Measurements from ENCODE around the gene NGLY1.

NGLY1 gene

DNA sequence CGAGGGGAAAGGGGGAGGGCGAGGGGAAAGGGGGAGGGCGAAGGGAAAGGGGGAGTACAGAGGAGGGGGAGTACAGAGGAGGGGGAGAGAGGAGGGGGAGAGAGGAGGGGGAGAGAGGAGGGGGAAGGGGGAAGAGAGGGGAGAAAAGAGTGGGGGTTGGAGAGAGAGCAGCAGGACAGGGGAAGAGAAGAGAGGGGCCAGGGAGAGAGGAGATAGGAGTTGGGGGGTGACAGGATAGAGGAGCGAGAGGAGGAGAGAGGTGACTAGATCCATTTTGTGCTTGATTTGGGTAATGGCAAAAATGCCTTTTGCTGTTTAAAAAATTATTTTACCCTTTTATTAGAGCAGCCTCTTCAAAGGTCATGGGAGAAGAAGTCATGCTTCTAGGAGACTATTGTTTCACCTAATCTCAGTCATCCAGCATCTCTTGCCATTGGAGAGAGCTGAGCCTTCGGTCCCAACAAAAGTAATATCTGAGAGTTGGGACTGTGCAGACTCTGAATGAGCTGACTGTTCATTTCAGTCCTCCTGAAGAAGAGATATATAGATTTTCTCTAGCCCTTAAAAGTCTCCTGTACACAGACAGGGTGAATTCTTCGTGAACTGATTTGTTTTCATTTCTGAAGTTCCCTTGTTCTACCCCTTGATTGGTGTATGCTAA lies 103.5 kb downstream of the NGLY1 start:
- H3K27me3 ChIP-seq (ENCODE audit: insufficient read depth, insufficient read length) = no peaks in the 10 kb centered on the region
- DNase-seq (ENCODE audit: low read depth, low spot score) = no peak

DNA sequence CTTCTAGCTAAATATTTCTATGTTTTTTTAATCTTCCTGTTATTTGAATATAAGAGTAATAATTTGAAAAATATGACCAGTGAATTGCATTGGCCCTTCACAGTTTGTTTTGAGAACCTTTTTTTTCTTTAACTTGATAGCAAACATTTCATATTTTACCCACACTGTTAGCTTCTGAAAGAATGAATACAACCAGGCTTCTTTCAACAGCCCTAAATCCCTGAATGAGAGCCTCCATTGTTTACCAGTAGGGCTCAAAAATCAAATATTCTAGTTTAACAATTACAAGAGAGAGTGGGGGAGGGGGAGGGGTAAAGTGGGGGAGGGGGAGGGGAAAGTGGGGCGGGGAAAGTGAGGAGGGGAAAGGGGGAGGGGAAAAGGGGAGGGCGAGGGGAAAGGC lies 104.1 kb downstream of the NGLY1 start:
- no peak for DNase-seq (ENCODE audit: low read depth, low spot score)
- Histone ChIP-seq H3K4me1 (ENCODE audit: insufficient read depth, insufficient read length) (no peaks in the 10 kb centered on the region), H3K4me3 (ENCODE audit: insufficient read length, low read depth) (no peak overlapping the region), H3K9me3 (ENCODE audit: insufficient read depth, low read length) (no peaks in the 10 kb centered on the region; the same call in 1 of the 2 replicates), H3K36me3 (ENCODE audit: insufficient read depth, insufficient read length, low read length) (no peaks in the 10 kb centered on the region), H3K27me3 (ENCODE audit: insufficient read depth, insufficient read length) (no peaks in the 10 kb centered on the region), H3K9ac (ENCODE audit: insufficient read length, low read depth) (no peak overlapping the region)
- TF ChIP-seq YY1 (IDR thresholded peaks at IDR 0.05; ENCODE audit: insufficient read depth, insufficient read length) (no peak), ZNF274 (IDR thresholded peaks at IDR 0.05; ENCODE audit: low read depth, low read length) (no peak), SUZ12 (IDR thresholded peaks at IDR 0.05; ENCODE audit: extremely low read depth, insufficient read depth, insufficient read length) (no peak)

More for the DNA sequence above, 103.5 kb downstream of the NGLY1 start:
- TF ChIP-seq SUZ12 (IDR thresholded peaks at IDR 0.05; ENCODE audit: extremely low read depth, insufficient read depth, insufficient read length) (no peak), ZNF274 (IDR thresholded peaks at IDR 0.05; ENCODE audit: low read depth, low read length) (no peak), YY1 (IDR thresholded peaks at IDR 0.05; ENCODE audit: insufficient read depth, insufficient read length) (no peak)
- H3K4me1 ChIP-seq (ENCODE audit: insufficient read depth, insufficient read length) = no peaks in the 10 kb centered on the region
- H3K36me3 ChIP-seq (ENCODE audit: insufficient read depth, insufficient read length, low read length) = no peaks in the 10 kb centered on the region
- no peak overlapping the region for H3K4me3 ChIP-seq (ENCODE audit: insufficient read length, low read depth)
- H3K9ac ChIP-seq (ENCODE audit: insufficient read length, low read depth) = no peak overlapping the region
- no peaks in the 10 kb centered on the region for H3K9me3 ChIP-seq (ENCODE audit: insufficient read depth, low read length)

DNA sequence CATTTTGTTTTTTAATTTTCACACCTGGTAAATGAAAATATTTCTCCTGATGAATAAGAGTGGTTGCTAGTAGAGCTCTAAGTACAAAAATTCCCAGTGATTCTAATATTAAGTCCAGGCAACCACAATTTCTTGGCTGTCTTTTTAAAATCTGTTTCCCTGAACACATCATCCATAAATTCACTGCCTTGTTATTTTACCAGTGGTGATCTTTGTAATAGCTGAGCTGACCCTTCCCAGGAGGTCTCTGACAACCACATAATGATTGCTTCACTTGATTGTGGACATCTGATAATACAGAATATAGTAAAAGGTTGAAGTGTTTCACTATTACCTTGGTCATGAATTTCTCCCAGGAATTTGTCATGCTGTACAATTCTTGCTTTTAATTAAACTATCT lies 104.7 kb downstream of the NGLY1 start:
- H3K9ac ChIP-seq (ENCODE audit: insufficient read length, low read depth) = no peak overlapping the region
- H3K27me3 ChIP-seq (ENCODE audit: insufficient read depth, insufficient read length) = no peaks in the 10 kb centered on the region
- no peaks in the 10 kb centered on the region for H3K4me1 ChIP-seq (ENCODE audit: insufficient read depth, insufficient read length)
- H3K36me3 ChIP-seq (ENCODE audit: insufficient read depth, insufficient read length, low read length) = no peaks in the 10 kb centered on the region
- TF ChIP-seq ZNF274 (IDR thresholded peaks at IDR 0.05; ENCODE audit: low read depth, low read length) = no peak
- no peak for TF ChIP-seq YY1 (IDR thresholded peaks at IDR 0.05; ENCODE audit: insufficient read depth, insufficient read length)
- no peak for TF ChIP-seq SUZ12 (IDR thresholded peaks at IDR 0.05; ENCODE audit: extremely low read depth, insufficient read depth, insufficient read length)
- DNase-seq (ENCODE audit: low read depth, low spot score) = no peak
- no peak overlapping the region for H3K4me3 ChIP-seq (ENCODE audit: insufficient read length, low read depth)
- peaks cover 5% of the 10 kb centered on the region; the same call in 1 of the 2 replicates for H3K9me3 ChIP-seq (ENCODE audit: insufficient read depth, low read length)

DNA sequence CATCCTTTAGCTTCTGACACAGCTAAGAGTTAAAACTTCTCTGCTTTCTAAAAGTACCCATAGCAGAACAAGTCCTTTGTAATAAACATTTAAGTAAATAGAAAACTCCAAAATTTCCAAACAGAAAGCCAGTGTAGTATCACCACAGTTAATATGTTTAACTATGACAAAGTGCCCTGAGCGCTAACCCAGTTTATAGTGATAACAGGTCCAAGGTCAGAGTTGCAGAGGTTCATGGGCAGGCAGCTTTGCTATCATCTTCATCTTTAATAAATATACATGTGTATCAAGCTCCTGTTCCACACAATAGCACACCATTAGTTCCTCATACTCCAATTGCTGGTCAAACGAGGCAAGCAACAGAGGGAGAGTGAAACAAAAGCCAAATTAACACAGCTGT lies 106.1 kb downstream of the NGLY1 start:
- Histone ChIP-seq H3K36me3 (ENCODE audit: insufficient read depth, insufficient read length, low read length) (no peaks in the 10 kb centered on the region), H3K4me1 (ENCODE audit: insufficient read depth, insufficient read length) (no peaks in the 10 kb centered on the region), H3K4me3 (ENCODE audit: insufficient read length, low read depth) (no peak overlapping the region), H3K27me3 (ENCODE audit: insufficient read depth, insufficient read length) (no peaks in the 10 kb centered on the region), H3K9ac (ENCODE audit: insufficient read length, low read depth) (no peak overlapping the region), H3K9me3 (ENCODE audit: insufficient read depth, low read length) (peaks cover 7% of the 10 kb centered on the region; the same call in 1 of the 2 replicates)
- TF ChIP-seq YY1 (IDR thresholded peaks at IDR 0.05; ENCODE audit: insufficient read depth, insufficient read length) = no peak
- TF ChIP-seq SUZ12 (IDR thresholded peaks at IDR 0.05; ENCODE audit: extremely low read depth, insufficient read depth, insufficient read length) = no peak
- TF ChIP-seq ZNF274 (IDR thresholded peaks at IDR 0.05; ENCODE audit: low read depth, low read length) = no peak
- DNase-seq (ENCODE audit: low read depth, low spot score) = no peak

DNA sequence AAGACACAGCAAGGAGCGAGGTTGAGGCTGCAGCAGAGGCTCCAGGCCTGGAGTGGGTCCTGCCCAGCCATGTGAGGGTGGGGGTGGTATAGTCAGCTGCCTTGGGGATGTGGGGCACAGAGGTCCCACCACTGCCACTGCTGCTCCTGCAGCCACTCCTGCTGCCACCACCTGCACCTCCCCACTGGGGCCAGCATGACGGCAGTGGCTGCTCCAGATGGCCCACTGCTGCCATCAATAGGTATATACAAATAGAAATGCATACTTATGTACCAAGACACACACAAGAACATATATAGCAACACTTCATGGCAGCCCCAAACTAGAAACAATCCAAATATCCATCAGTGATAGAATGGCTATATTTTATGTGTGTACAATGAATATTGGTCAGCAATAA lies 108.6 kb downstream of the NGLY1 start:
- TF ChIP-seq ZNF274 (IDR thresholded peaks at IDR 0.05; ENCODE audit: low read depth, low read length) (no peak), SUZ12 (IDR thresholded peaks at IDR 0.05; ENCODE audit: extremely low read depth, insufficient read depth, insufficient read length) (no peak), YY1 (IDR thresholded peaks at IDR 0.05; ENCODE audit: insufficient read depth, insufficient read length) (no peak)
- H3K36me3 ChIP-seq (ENCODE audit: insufficient read depth, insufficient read length, low read length) = no peaks in the 10 kb centered on the region
- no peak overlapping the region for H3K4me3 ChIP-seq (ENCODE audit: insufficient read length, low read depth)
- no peaks in the 10 kb centered on the region for H3K4me1 ChIP-seq (ENCODE audit: insufficient read depth, insufficient read length)
- no peaks in the 10 kb centered on the region for H3K27me3 ChIP-seq (ENCODE audit: insufficient read depth, insufficient read length)
- H3K9me3 ChIP-seq (ENCODE audit: insufficient read depth, low read length) = peaks cover 7% of the 10 kb centered on the region; the same call in 1 of the 2 replicates
- H3K9ac ChIP-seq (ENCODE audit: insufficient read length, low read depth) = no peak overlapping the region
- no peak for DNase-seq (ENCODE audit: low read depth, low spot score)

DNA sequence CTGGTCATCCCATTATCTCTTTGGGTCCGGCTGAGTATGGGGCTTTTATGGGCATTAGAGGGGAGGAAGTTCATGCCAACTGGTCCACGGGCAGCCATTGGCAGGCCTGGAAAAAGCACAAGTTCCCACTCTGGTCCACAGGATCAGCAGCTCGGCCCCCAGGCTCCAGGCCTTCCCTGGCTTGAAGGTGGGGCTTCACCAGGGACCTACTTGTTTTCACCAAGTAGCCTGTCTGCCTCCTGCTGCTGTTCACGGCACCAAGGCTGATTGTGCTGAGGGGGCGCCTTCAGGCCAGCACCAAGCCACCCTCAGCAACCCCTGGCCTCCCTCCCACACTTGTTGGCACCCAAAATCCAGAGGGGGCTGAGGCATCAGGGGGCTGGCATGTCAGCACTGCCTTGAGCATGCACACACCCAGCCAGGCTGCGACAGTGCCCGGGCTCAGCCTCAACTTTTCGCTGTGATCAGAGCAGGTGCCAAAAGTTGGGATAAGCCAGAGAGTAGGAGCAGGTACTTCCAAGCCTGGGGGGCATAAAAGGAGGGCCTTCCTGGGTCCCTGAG lies 109.4 kb downstream of the NGLY1 start:
- Histone ChIP-seq H3K9me3 (ENCODE audit: insufficient read depth, low read length) (peaks cover 7% of the 10 kb centered on the region; the same call in 1 of the 2 replicates), H3K9ac (ENCODE audit: insufficient read length, low read depth) (no peak overlapping the region), H3K4me3 (ENCODE audit: insufficient read length, low read depth) (no peak overlapping the region), H3K36me3 (ENCODE audit: insufficient read depth, insufficient read length, low read length) (no peaks in the 10 kb centered on the region), H3K4me1 (ENCODE audit: insufficient read depth, insufficient read length) (no peaks in the 10 kb centered on the region), H3K27me3 (ENCODE audit: insufficient read depth, insufficient read length) (no peaks in the 10 kb centered on the region)
- no peak for TF ChIP-seq SUZ12 (IDR thresholded peaks at IDR 0.05; ENCODE audit: extremely low read depth, insufficient read depth, insufficient read length)
- no peak for TF ChIP-seq ZNF274 (IDR thresholded peaks at IDR 0.05; ENCODE audit: low read depth, low read length)
- TF ChIP-seq YY1 (IDR thresholded peaks at IDR 0.05; ENCODE audit: insufficient read depth, insufficient read length) = no peak
- DNase-seq (ENCODE audit: low read depth, low spot score) = no peak

All from NT2/D1 (cell line).